DOHH2 (cell line): ENCODE data around the gene ARHGEF4.

Experiments
- H3F3A ChIP-seq: fragments of 200-600 bp; sonication (generic), shearing (Covaris generic); 2 replicates; pipeline ENCODE4 v1.6.0; 2016; ENCODE audit warnings: antibody characterized with exemption, mild to moderate bottlenecking; ENCODE audit not compliant: control insufficient read depth, insufficient read depth
- H3K27ac ChIP-seq: fragments of 200-600 bp; sonication (generic); 2 replicates; pipeline ENCODE4 v1.5.1; 2014; ENCODE audit warnings: low read depth, mild to moderate bottlenecking, low read length, moderate library complexity
- H3K27me3 ChIP-seq: fragments of 200-600 bp; sonication (generic); 2 replicates; pipeline ENCODE4 v1.6.1; 2014; ENCODE audit warnings: mild to moderate bottlenecking, low read length, mixed read lengths; ENCODE audit not compliant: control insufficient read depth
- H3K36me3 ChIP-seq: fragments of 200-600 bp; sonication (generic); 2 replicates; pipeline ENCODE4 v1.6.1; 2014; ENCODE audit warnings: mild to moderate bottlenecking, low read length, moderate library complexity, mixed read lengths; ENCODE audit not compliant: control insufficient read depth
- H3K4me1 ChIP-seq: fragments of 200-600 bp; sonication (generic); 2 replicates; pipeline ENCODE4 v1.6.1; 2014; ENCODE audit warnings: mild to moderate bottlenecking, low read length, mixed read lengths; ENCODE audit not compliant: control insufficient read depth
- H3K4me2 ChIP-seq: fragments of 200-600 bp; sonication (generic); 2 replicates; pipeline ENCODE4 v1.6.0; 2014; ENCODE audit warnings: mild to moderate bottlenecking, low read length, moderate library complexity
- H3K4me3 ChIP-seq: fragments of 200-600 bp; sonication (generic); 2 replicates; pipeline ENCODE4 v1.5.1; 2014; ENCODE audit warnings: mild to moderate bottlenecking, low read length, mixed read lengths
- H3K79me2 ChIP-seq: fragments of 200-600 bp; sonication (generic); 2 replicates; pipeline ENCODE4 v1.6.1; 2014; ENCODE audit warnings: mild to moderate bottlenecking, low read length, mixed read lengths; ENCODE audit not compliant: control insufficient read depth
- H3K9me2 ChIP-seq: fragments of 200-600 bp; sonication (generic); replicated peaks from 2 replicates; pipeline ENCODE4 v1.6.1; 2014; ENCODE audit warnings: mild to moderate bottlenecking, low read length, mixed read lengths; ENCODE audit not compliant: control insufficient read depth
- H3K9me3 ChIP-seq: fragments of 200-600 bp; sonication (generic); 2 replicates; pipeline ENCODE4 v1.6.1; 2014; ENCODE audit warnings: antibody characterized with exemption, low read length, mixed read lengths; ENCODE audit not compliant: control insufficient read depth, insufficient read depth
- H4K20me1 ChIP-seq: fragments of 200-600 bp; sonication (generic); 2 replicates; pipeline ENCODE4 v1.6.0; 2014; ENCODE audit warnings: low read depth, mild to moderate bottlenecking, antibody characterized with exemption, low read length, moderate library complexity; ENCODE audit not compliant: control insufficient read depth, insufficient read depth
- CTCF ChIP-seq: fragments of 200-600 bp; sonication (generic); IDR thresholded peaks from one replicate; pipeline ENCODE4 v1.5.1; 2014; ENCODE audit warnings: antibody characterized with exemption, mild to moderate bottlenecking, low read depth, low read length; ENCODE audit not compliant: poor library complexity, severe bottlenecking
- EZH2phosphoT487 ChIP-seq: fragments of 200-600 bp; sonication (generic); IDR thresholded peaks from 2 replicates; pipeline ENCODE4 v1.6.1; 2017; ENCODE audit warnings: borderline replicate concordance, mild to moderate bottlenecking, antibody characterized with exemption, low read length, moderate library complexity, mixed read lengths

Gene ARHGEF4

GRCh38 chr2:131044757-131045150 lies 208.0 kb downstream of the ARHGEF4 start:
- Histone ChIP-seq H3K79me2 (no peaks in the 10 kb centered on the region), H3K4me1 (peaks cover 9% of the 10 kb centered on the region), H4K20me1 (no peaks in the 10 kb centered on the region), H3K4me3 (no peak overlapping the region), H3K27me3 (no peaks in the 10 kb centered on the region), H3F3A (peaks cover 4% of the 10 kb centered on the region; the same call in 1 of the 2 replicates), H3K9me2 (no peaks in the 10 kb centered on the region), H3K4me2 (no peak overlapping the region), H3K36me3 (peaks cover 28% of the 10 kb centered on the region), H3K27ac (no peak overlapping the region), H3K9me3 (no peaks in the 10 kb centered on the region)
- no peak for TF ChIP-seq CTCF
- no peak for TF ChIP-seq EZH2phosphoT487

GRCh38 chr2:131045286-131046027 lies 208.7 kb downstream of the ARHGEF4 start:
- H3K4me1 ChIP-seq, result peaks cover 16% of the 10 kb centered on the region
- H3K79me2 ChIP-seq, result no peaks in the 10 kb centered on the region
- H3K27ac ChIP-seq, result no peak overlapping the region
- peaks cover 34% of the 10 kb centered on the region for H3K36me3 ChIP-seq
- peaks cover 4% of the 10 kb centered on the region; the same call in 1 of the 2 replicates for H3F3A ChIP-seq
- no peak overlapping the region for H3K4me2 ChIP-seq
- no peaks in the 10 kb centered on the region for H3K27me3 ChIP-seq
- no peak overlapping the region for H3K4me3 ChIP-seq
- H4K20me1 ChIP-seq, result no peaks in the 10 kb centered on the region
- H3K9me2 ChIP-seq, result no peaks in the 10 kb centered on the region
- TF ChIP-seq CTCF (no peak), EZH2phosphoT487 (no peak)
- no peaks in the 10 kb centered on the region for H3K9me3 ChIP-seq

- Histone ChIP-seq H3K4me2 (no peak overlapping the region), H4K20me1 (no peaks in the 10 kb centered on the region), H3F3A (peaks cover 4% of the 10 kb centered on the region; the same call in 1 of the 2 replicates), H3K9me2 (no peaks in the 10 kb centered on the region), H3K36me3 (peaks cover 41% of the 10 kb centered on the region), H3K4me3 (no peak overlapping the region), H3K27ac (no peak overlapping the region), H3K79me2 (no peaks in the 10 kb centered on the region), H3K9me3 (no peaks in the 10 kb centered on the region), H3K27me3 (no peaks in the 10 kb centered on the region), H3K4me1 (peaks cover 20% of the 10 kb centered on the region)
- TF ChIP-seq EZH2phosphoT487, result no peak
- no peak for TF ChIP-seq CTCF
Observed at GRCh38 chr2:131046028-131046917, 209.6 kb downstream of the ARHGEF4 start.
